Activated CD4-positive, alpha-beta T cell treated with anti-CD3 and anti-CD28 coated beads, Interleukin-2, Interleukin-6, amounts not matched to agents 100 ng/mL and 50 ng/mL, durations not matched to agents 16 hours and 8 hours (primary cell): ENCODE results near the gene PPP6R3.

Experiments used
- DNase-seq: peaks from one replicate; pipeline ENCODE4 v3.0.0-alpha.2; 2020

Gene PPP6R3

DNA sequence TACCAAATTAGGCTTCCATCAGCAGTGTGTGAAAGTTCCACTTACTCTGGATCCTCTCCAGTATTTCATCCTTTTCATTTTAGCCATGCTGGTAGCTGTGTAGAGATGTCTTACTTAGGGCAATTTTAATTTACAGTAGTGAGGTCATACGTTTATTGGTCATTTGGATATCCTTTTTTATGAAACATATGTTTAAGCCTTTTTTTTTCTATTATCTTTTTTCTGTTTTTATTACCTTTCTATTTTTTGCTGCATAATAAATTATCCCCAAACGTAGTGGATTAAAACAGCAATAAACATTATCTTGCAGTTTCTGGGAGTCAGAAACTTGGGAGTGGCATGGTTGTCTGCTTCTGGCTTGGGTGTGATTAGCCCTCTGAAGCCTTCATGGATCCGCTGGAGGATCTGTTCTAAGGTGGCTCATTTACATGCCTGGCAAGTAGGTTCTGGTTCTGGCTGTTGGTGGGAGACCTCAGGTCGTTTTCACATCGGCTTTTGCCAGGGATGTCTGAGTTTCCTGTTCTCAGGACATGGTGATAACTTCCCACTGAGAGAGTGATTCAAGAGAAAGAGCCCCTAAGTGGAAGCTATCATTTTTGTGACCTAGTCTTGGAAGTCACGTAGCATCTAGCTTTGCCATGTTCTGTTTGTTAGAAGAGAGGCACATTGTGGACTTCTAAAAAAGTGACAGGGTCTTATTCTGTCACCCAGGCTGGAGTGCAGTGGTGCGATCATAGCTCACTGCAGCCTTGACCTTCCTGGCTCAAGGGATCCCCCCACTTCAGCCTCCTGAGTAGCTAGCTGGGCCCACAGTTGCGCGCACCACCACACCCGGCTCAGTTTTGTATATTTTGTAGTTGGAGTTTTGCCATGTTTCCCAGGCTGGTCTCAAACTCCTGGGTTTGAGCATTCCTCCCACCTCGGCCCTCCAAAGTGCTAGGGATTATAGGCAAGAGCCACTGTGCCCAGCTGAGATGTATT, 38.6 kb downstream of the PPP6R3 start:
- DNase-seq = no peak

DNA sequence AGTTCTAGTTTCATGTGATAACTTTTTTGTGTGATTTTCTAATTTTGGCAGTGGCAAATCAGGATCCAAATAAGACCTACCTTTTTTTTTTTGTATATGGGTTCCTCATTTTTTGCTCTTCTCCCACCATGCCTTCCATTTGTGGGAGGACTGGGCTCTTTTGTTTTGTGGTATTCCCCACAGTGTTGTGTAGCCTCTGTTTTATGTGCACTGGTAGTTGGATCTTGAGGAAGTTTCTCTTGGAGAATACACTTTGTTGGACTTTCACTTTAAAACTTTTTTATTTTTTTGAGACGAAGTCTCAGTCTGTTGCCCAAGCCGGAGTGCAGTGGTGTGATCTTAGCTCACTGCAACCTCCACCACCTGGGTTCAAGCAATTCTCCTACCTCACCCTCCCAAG, 39.7 kb downstream of the PPP6R3 start:
- no peak for DNase-seq

DNA sequence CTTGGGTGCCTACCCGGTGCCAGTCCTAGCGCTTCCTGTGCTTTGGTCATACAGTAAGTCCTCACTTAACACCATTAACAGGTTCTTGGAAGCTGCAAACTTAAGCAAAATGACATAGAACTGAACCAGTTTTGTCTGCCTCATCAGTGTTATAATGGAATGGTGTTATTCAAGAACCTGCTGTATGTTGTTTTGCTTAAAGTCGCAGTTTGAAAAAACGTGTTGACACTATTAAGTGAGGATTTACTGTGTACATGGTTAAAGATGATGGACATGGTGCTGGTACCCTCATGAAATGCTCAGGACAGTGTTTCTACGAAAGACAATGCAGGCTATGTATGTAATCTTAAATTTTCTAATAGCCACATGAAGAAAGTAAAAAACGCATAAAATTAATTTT, 41.3 kb downstream of the PPP6R3 start:
- no peak for DNase-seq

DNA sequence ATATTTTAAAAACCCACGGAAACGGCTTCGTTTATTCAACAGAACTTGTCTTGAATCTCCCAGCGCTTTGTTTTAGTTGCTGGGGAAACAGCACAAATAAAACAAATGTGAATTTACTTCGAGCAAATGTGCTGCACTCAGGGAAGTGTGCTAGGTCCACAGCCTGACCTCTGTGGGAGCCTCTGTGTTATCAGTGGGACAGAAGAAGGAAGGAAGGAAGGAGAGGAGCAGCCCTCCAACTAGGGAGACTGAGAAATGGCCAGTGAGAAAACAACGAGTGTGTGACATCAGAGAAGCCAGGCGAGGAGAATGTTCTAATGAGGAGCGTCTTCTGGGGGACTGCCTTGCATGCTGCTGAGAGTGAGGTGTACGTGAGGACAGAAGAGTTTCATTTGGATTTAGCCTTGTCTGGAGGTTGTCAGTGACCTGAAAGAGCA, 42.7 kb downstream of the PPP6R3 start:
- DNase-seq = no peak

DNA sequence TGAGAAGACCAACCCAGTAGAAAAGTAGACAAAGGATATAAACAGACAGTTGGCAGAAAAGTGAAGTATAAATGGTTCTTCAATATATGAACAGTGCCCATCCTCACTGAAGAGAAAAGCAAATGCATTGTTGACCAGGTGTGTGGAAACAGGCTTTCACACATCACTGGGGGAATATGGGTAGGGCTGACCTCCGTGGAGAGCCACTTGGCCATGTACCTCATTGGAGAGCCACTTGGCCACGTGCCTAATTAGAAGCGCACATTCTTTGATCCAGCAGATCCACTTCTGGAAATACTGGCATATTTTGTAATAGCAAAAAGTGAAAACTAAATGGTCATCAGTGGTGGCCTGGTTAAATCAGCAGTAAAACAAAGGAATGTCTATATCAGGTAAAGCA, 43.2 kb downstream of the PPP6R3 start:
- DNase-seq = no peak

DNA sequence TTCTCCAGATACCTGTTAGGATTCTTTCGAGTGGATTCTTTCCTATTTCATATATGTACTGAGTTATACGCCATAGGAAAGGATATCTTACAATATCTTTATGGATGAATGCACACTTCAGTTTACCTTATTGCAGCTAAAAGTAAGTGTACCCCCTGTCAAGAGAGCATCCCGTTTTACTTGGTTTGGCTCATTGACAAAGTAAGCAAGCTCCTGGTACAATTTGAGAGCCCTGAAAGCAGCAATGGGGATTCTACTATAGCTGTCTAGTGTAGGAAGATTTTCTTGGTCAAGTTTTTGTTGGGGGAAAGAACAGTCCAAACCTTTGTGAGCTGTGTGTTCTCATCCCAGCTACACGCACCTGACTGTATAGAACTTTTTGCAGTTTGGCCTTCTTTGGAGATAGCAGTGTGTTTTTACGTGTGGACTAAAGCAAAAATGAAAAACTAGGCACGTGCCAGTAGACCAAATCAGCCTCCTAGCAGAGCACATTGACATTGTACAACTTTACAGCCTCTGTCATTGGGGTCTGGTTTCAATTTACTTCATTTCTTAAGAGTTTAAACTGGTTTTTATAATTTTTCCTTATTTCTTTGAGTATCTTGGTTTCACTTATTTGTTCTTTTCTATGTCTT, 44.0 kb downstream of the PPP6R3 start:
- DNase-seq = no peak

DNA sequence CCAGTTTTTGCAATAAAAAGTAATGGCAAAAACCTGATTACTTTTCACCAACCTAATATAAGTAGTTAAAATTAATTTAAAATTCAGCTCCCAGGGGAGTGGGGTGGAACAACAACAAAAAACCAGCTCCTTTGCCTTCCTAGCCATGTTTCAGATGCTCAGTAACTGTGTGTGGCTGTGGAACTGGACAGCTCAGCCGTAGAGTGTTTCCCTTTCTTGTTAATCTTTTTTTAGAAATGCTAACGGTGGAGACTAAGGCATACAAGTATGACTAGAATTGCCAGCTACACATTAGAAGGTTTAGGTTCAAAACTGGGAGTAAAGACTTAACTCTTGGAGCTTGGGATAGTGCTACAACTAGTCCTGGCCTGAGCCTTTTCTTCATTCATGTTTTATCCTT, 45.0 kb downstream of the PPP6R3 start:
- no peak for DNase-seq

DNA sequence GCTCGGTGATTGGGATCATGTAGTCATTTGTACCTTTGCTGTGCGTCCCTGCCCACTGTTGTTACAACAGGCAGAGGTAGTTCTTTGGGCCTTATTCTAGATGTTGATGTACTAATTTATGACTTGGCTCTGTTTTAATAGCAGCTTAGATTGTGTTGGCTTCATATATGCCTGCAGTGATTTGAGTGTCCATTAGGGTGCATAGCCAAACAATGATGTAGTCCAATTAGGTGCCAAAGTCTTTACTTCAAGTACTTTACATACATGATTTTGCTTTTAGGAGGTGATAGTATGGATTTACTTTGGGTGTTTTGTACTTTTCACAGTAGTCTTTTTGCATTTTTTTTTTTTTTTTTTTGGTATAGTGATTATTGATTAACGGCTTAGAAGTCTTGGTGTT, 46.4 kb downstream of the PPP6R3 start:
- DNase-seq = no peak

DNA sequence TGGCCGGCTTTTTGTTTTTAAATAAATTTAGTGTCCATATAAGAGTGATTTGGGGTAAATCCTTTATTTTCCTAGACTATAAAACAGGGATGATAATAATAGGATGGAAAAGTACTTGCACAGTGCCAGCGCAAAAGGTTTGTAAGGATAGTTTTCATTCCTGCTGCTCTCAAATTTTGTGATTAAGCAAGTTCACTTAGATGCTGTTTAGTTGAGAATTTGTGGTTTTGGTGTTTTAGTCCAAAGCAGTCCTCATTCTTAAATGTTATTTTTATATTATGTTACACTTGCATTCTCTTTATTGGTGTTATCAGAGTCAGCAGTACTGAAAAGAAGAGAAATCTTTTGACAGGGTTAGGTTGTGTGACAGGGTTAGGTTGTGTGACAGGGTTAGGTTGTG, 47.9 kb downstream of the PPP6R3 start:
- no peak for DNase-seq

DNA sequence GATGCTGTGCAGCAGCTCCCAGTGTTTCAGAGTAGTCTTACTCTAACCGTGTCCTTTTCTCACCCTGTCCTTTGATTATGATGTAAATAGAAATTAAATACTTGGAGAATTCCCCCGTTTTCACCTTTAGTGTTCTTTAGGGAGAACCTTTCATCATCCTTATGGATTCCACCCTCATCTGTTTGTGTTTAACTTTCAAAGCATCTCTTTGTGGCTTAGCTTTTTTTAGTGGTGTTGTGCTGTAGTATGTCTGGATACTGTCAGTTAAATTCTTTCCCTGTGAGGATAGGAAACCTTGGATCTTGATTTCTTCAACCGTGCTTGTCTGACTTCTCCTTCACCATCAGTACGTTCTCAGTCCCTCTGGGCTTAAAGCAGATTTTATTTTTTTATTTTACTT, 48.5 kb downstream of the PPP6R3 start:
- DNase-seq = no peak

DNA sequence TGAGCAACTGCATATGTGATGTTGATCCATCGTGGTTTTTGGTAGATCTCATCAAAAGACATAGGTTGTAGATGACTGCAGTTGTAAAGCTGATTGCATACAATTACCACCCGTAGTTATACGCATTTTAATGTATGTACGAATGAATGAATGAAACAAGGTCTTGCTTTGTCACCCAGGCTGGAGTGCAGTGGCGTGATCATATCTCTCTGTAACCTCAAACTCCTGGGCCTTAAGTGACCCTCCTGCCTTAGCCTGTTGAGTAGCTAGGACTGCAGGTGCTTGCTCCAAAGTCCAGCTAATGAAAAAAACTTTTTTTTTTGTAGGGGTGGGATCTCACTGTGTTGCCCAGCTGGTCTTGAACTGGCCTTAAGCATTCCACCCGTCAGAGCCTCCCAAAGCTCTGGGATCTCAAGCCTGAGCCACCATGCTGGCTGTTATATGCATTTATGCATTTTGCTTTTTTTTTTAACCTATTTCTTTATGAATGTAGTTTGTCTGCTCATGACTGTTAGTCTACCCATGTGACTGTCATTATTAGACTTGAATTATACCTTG, 53.5 kb downstream of the PPP6R3 start:
- DNase-seq = no peak

DNA sequence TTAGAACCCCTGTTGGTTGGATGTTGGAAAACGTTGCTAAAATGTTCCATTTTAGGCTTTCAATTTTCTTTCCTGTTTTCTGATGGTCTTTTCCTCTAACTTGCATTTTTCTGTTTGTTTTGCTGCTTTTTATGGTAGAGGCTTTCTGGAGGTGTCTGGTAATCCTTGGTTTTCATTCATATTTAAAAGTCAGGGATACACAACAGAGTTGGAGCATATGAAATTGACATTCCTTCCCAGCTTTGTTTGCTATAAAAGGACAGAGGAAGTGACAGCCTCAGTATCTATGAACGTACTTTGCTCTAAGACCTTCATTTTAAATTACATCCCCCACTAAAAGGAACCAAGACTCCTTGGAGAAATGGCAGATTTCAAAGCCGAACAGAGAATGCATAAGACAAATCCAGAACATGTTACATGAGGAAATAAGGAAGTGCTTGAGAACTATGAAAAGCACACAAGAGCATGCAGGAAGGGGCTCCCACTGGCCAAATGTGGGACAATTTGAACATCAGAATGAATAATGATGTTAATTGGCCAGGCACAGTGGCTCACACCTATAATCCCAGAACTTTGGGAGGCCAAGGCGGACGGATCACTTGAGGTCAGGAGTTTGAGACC, 56.7 kb downstream of the PPP6R3 start:
- no peak for DNase-seq

DNA sequence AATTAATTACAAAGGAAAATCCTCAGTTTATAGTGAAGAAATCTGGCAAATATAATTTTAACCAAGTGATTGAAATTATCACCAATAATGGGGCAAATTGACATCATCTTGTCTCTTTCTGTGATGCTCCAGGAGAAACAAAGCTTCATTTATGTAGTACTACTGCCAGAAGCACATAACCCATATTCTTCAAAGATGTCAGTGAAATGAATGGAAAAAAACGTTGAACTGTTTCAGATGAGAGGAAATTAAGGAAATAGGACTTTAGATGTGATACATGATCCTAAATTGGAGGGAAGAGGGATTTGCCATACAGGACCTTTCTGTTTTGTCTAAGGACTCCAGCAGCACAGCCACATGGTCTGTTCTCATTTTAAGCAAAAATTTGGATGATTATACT, 57.6 kb downstream of the PPP6R3 start:
- DNase-seq = no peak

DNA sequence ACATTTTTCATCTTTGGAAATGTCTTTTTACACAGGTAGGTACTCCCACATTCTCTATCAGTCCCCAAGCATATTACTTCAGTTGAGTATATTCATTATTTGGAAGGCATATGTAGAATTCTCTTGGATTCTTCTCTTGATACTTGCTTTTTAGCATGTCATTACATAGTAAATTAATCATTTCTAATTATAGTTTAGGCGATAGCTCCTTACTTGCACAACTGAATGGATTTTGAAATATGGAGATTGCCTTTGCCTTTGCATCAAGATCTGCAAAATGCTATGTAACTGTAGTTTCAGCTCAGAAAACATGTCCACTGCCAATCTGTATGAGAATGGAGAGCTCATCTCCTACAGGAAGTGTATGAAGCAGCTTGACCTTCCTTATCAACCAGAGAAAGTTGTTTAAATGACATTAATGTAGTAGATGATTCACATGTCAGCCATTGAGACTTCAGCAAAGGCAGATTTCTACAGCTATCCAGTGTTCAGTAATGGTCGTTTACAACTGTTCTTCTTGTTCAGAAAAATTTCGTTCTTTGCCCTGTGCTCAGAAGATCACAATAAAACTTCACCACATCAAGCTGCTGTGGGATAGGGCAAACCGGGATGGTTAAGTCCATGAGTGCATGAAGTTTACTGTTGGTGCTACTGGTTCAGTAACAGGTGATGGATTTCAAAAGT, 61.6 kb downstream of the PPP6R3 start:
- no peak for DNase-seq

DNA sequence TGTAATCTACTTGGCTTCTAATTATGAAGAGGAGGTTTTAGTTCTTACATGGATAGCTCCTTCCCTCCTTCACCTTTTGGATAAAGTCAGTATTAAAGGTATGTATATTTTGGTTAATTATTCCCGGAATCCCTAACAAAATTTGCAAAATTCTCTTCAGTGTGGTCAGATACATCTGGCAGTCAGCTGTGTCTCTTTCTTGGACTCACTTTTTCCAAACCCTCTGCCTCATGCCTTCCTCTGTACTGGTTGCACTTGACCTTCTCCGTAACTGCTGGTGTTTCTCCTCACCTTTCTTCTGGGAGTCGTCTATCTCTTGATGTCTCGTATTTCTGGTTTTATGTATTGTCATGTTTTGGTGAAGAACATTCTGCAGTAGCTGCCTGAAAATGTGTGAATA, 62.5 kb downstream of the PPP6R3 start:
- no peak for DNase-seq

DNA sequence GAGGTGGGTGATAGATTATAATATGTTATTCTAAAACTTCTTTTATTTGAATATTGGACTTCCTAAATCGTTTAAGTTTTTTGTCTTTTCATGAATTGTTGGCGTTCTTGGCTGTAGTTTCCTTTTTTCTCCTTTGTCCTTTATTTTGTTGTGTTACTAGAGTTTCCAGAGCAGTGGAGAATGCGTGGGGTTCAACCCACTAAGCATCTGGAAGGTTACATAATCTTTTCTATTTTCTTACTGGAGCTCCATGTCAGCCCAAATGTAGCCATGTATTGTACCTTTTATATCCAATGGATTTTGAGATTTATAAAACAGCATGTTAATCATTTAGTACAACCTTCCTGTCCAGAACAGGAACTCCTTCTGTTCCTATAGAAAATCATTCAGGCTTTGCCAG, 63.2 kb downstream of the PPP6R3 start:
- no peak for DNase-seq

DNA sequence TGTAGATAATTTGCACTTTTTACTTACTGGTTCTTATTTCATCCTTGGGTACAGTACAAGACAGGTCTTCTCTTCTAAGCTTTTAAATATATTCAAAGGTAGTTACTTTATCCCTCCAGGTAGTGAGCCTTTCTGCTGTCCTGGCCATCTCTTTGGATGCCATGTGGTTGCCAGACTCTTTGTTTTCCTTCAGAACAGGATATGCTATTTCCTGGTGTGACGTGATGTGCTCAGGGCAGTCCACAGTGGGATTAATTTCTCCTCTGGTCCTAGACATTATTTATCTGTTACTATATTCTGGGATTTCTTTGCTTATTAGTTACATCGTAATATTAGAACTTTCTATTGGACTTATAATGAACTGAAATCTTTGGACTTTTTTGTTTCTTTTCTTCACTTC, 63.7 kb downstream of the PPP6R3 start:
- no peak for DNase-seq

DNA sequence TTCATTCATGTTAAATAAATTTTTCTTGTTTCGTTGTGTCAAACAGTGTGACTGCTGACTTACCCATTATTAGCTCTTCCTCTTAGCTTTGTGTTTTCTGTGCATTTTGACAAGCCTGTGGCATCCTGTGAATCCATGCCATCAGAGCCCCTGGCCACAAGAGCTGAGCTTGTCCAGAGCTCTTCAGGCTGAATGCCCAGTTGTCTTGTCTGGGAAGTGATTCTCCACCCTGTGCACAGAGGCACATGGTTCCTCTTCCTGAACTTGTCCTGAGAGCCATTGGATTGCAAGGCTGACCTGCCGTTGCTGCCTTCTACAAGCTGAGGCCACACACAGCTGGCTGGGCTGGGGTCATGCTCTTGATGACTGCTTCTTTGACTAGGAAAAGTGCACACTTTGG, 64.1 kb downstream of the PPP6R3 start:
- no peak for DNase-seq

DNA sequence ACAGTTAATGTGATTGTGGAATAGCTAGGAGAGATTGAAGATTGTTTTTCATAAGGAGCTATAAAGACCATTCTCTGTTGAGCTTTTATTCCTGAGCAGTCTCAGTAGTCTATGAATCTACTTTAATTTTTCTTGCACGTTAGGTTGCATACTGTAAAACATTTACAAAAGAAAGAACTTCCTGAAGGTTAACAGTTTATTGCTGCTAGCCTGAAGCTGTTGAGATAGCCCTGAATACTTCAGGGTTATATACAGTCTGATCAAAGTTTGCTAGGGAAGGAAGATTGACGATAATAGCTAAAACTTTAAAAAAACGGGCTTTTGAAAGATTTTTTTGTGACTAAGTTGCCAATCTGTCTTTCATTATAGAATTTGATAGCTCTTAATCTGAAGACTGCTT, 64.8 kb downstream of the PPP6R3 start:
- no peak for DNase-seq

DNA sequence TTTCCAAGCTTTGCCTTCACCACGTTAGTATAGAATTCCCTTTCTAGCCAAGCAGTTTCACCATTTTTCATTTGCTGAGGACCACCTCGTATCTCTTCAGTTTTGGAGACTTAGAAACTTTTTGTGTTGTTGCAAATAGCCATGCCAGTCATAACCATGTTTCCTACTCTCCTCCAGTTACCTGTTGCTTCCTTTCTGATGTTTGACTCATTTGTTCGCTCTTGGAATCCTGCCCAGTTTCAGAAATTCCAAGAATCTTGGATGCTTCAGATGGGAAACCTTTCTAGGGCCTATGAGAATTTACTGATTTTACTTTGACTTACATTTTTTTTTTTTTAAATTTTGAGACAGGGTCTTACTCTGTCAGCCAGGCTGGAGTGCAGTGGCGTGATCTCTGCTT, 65.4 kb downstream of the PPP6R3 start:
- no peak for DNase-seq

DNA sequence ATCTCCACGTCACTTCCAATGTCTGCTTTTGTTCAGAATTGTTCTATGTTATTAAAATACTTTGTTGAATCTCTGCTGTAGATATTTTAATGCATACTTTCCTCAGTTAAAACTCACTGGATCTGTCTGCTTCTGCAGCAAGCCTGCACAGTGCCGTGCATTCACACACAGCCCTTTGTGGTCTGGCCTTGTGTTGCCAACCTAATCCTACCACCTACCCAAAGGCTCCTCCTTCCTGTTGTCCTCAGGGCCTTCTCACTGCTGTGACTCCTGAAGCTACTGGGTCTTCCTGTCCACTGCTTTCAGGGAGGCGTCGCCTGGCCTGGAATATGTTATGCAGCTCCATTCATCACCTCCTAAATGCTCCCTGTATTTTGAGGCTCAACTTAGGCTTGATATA, 67.0 kb downstream of the PPP6R3 start:
- DNase-seq = no peak

DNA sequence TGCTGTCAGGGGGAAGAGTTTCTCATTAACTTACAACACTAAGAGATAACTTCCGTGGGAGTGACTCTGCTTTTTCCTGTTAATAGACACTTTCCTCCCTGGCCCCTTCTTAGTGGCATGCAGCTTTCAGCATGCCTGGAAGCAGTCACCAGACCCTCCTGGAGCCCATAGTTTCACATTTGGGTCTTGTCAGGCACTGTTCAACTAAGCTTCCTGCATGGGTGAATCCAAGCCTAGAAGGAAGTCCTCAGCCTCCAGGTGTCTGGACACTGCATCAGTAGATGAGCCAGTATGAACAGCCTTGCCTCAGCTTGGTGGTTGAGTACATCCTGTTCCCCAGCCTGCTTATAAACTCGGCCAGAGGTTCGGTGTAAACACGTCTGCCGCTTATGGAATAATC, 68.1 kb downstream of the PPP6R3 start:
- peak; percentile 32 for DNase-seq

DNA sequence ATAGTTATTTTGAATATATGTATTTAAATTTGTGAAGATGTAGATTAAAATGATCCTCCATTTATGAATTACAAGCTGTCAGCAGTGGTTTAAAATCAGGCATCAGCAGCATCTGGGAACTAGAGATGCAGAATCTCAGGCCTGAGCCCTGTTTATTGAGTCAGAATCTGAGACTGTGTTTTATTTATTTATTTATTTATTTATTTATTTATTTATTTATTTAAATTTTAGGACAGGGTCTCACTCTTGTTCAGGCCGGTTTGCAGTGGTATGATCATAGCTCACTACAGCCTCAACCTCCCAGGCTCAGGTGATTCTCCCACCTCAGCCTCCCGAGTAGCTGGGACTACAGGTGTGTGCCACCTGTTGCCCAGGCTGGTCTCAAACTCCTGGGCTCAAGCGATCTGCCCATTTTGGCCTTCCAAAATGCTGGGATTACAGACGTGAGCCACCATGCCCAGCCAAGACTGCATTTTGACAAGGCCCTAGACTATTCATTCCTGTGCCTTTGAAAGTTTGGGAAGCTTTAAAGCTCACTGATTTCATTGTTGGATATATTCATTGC, 70.7 kb downstream of the PPP6R3 start:
- no peak for DNase-seq
